Trophoblast cell (in vitro differentiated cells and primary cell): ENCODE results near the gene TOR2A.

ENCODE experiments used
- DNase-seq, 2 donors: peaks; one replicate each; pipeline ENCODE4 v3.0.0-alpha.2; 2016
- H2AFZ ChIP-seq: 2 replicates; pipeline ENCODE4 v1.6.1; 2013; ENCODE audit warnings: low read length, moderate library complexity, mild to moderate bottlenecking; ENCODE audit not compliant: insufficient read depth, poor library complexity
- H2AK5ac ChIP-seq: 2 replicates; pipeline ENCODE4 v1.6.1; 2013; ENCODE audit warnings: mild to moderate bottlenecking, low read length
- H2BK120ac ChIP-seq: 2 replicates; pipeline ENCODE4 v1.6.1; 2013; ENCODE audit warnings: low read length, mild to moderate bottlenecking, moderate library complexity; ENCODE audit not compliant: insufficient read depth, poor library complexity
- H2BK12ac ChIP-seq: 2 replicates; pipeline ENCODE4 v1.6.1; 2013; ENCODE audit warnings: mild to moderate bottlenecking, low read length, moderate library complexity
- H2BK5ac ChIP-seq: 2 replicates; pipeline ENCODE4 v1.6.1; 2013; ENCODE audit warnings: low read length, low read depth, moderate library complexity, mild to moderate bottlenecking; ENCODE audit not compliant: poor library complexity
- H3K14ac ChIP-seq: 2 replicates; pipeline ENCODE4 v1.6.1; 2013; ENCODE audit warnings: mild to moderate bottlenecking, low read length
- H3K18ac ChIP-seq: 2 replicates; pipeline ENCODE4 v1.6.1; 2013; ENCODE audit warnings: mild to moderate bottlenecking, low read length
- H3K23ac ChIP-seq: 2 replicates; pipeline ENCODE4 v1.6.1; 2013; ENCODE audit warnings: low read length
- H3K27ac ChIP-seq: 2 replicates; pipeline ENCODE4 v1.5.1; 2013; ENCODE audit warnings: low read depth, mild to moderate bottlenecking, inconsistent platforms, low read length, moderate library complexity
- H3K27me3 ChIP-seq: 2 replicates; pipeline ENCODE4 v1.6.1; 2013; ENCODE audit warnings: inconsistent platforms, mild to moderate bottlenecking, low read length, moderate library complexity; ENCODE audit not compliant: insufficient read depth
- H3K36me3 ChIP-seq, 2 experiments: 1 replicate in 1 of 2; 2 replicates in 1 of 2; pipeline ENCODE4 v1.6.1; 2013; ENCODE audit warnings: low read length in 2 of 2, mild to moderate bottlenecking in 2 of 2, moderate library complexity in 1 of 2; ENCODE audit not compliant: insufficient read depth in 2 of 2, control insufficient read depth in 1 of 2
- H3K4ac ChIP-seq: 2 replicates; pipeline ENCODE4 v1.6.1; 2013; ENCODE audit warnings: low read depth, mild to moderate bottlenecking, low read length, moderate library complexity
- H3K4me1 ChIP-seq, 2 experiments: 1 replicate in 1 of 2; 2 replicates in 1 of 2; pipeline ENCODE4 v1.6.1; 2013; ENCODE audit warnings: low read length in 2 of 2, mild to moderate bottlenecking in 2 of 2, moderate library complexity in 1 of 2; ENCODE audit not compliant: insufficient read depth in 2 of 2, control insufficient read depth in 1 of 2
- H3K4me2 ChIP-seq: 2 replicates; pipeline ENCODE4 v1.6.1; 2013; ENCODE audit warnings: inconsistent platforms, mild to moderate bottlenecking, low read length, moderate library complexity
- H3K4me3 ChIP-seq: 2 replicates; pipeline ENCODE4 v1.5.1; 2013; ENCODE audit warnings: mild to moderate bottlenecking, low read depth, low read length, inconsistent platforms
- H3K79me1 ChIP-seq: one replicate; pipeline ENCODE4 v1.6.1; 2013; ENCODE audit warnings: low read length
- H3K79me2 ChIP-seq: 2 replicates; pipeline ENCODE4 v1.6.1; 2013; ENCODE audit warnings: low read length, mild to moderate bottlenecking; ENCODE audit not compliant: control insufficient read depth, insufficient read depth, poor library complexity
- H3K9ac ChIP-seq: 2 replicates; pipeline ENCODE4 v1.6.1; 2013; ENCODE audit warnings: mild to moderate bottlenecking, low read length
- H3K9me3 ChIP-seq: 2 replicates; pipeline ENCODE4 v1.6.1; 2013; ENCODE audit warnings: low read depth, mild to moderate bottlenecking, control low read depth, inconsistent platforms, low read length; ENCODE audit not compliant: insufficient read depth
- H4K12ac ChIP-seq: 2 replicates; pipeline ENCODE4 v1.6.1; 2013; ENCODE audit warnings: low read depth, mild to moderate bottlenecking, low read length, moderate library complexity
- H4K8ac ChIP-seq: 2 replicates; pipeline ENCODE4 v1.6.1; 2013; ENCODE audit warnings: low read depth, mild to moderate bottlenecking, low read length, moderate library complexity
- H4K91ac ChIP-seq: one replicate; pipeline ENCODE4 v1.6.1; 2013; ENCODE audit warnings: low read depth, mild to moderate bottlenecking, low read length, moderate library complexity
- WGBS: extraction: QIAGEN DNeasy Blood & Tissue Kit; methylation state at CpG from one replicate; pipeline ENCODE4 v1.1.7; 2013; ENCODE audit warnings: missing lambda C conversion rate; ENCODE audit not compliant: insufficient read length, insufficient coverage; ENCODE audit errors: extremely low coverage; 5-methylcytosine and 5-hydroxymethylcytosine counted together

TOR2A gene

DNA sequence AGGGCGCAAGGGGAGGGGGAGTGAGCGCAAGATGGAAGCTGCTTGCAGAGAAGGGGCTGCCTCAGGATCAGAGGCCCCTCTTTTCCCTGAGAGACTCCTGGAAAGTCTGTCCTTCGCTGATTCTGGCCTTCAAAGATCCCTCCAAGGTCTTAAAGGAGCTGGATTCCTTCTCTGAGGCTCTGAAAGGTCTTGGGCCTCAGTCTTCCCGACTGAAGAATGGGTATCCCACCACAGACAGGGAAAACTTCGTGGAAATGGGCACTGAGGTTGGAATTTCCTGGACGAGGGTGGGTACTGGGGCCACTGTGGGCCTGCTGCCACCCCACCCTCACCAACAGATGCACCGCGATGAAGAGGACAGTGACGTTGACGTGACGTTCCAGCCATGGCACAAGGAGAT, 22.7 kb downstream of the TOR2A start:
- no peak overlapping the region for H2BK12ac ChIP-seq
- no CpG with 5 or more reads among the region's 11 CpGs for WGBS
- peaks cover 2% of the 10 kb centered on the region for H3K27me3 ChIP-seq
- DNase-seq, result no peak
- no peak overlapping the region for H3K4ac ChIP-seq
- H3K4me3 ChIP-seq, result no peak overlapping the region
- H4K91ac ChIP-seq, result no peak overlapping the region
- no peak overlapping the region for H3K18ac ChIP-seq
- no peak overlapping the region for H4K8ac ChIP-seq
- H3K9me3 ChIP-seq, result no peaks in the 10 kb centered on the region
- no peak overlapping the region for H2BK5ac ChIP-seq
- no peak overlapping the region for H3K14ac ChIP-seq
- H3K27ac ChIP-seq, result no peak overlapping the region
- no peaks in the 10 kb centered on the region for H3K79me2 ChIP-seq
- no peak overlapping the region for H4K12ac ChIP-seq
- H3K23ac ChIP-seq, result no peak overlapping the region
- H3K4me2 ChIP-seq, result no peak overlapping the region
- no peak overlapping the region for H2AK5ac ChIP-seq
- no peaks in the 10 kb centered on the region for H3K36me3 ChIP-seq
- H3K79me1 ChIP-seq, result no peaks in the 10 kb centered on the region
- no peak overlapping the region for H3K9ac ChIP-seq
- no peak overlapping the region for H2BK120ac ChIP-seq
- H3K4me1 ChIP-seq, result peaks cover 0 to 9% of the 10 kb centered on the region in 2 experiments
- H2AFZ ChIP-seq, result no peak overlapping the region

DNA sequence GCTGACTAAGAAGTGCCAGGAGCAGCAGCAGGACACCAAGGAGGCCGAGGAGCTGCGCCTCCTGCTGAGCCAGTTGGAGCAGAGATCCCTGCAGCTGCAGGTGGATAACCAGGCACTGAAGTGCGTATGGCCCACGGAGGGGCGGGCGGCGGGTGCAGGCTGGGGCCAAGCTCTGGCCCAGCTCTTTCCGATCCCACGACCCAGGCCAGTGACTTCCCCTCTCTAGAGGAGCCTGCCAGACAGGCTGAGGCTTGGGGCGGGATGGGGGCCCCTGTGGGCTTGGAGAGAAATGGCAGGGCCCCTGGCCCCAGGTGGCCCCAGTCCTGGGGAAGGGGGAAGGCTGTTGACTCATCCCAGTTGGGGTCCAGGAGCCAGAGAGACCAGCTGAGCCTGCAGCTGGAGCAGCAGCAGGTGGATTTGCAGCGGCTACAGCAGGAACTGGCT, 23.2 kb downstream of the TOR2A start:
- H3K4ac ChIP-seq, result no peak overlapping the region
- H3K79me2 ChIP-seq, result no peaks in the 10 kb centered on the region
- H4K91ac ChIP-seq, result no peak overlapping the region
- no peak overlapping the region for H4K12ac ChIP-seq
- no peaks in the 10 kb centered on the region for H3K79me1 ChIP-seq
- H3K14ac ChIP-seq, result no peak overlapping the region
- no CpG with 5 or more reads among the region's 11 CpGs for WGBS
- H3K27ac ChIP-seq, result no peak overlapping the region
- H2AK5ac ChIP-seq, result no peak overlapping the region
- no peak overlapping the region for H3K23ac ChIP-seq
- H3K36me3 ChIP-seq, result no peaks in the 10 kb centered on the region
- H3K4me3 ChIP-seq, result no peak overlapping the region
- no peaks in the 10 kb centered on the region for H3K9me3 ChIP-seq
- no peak for DNase-seq
- H3K4me2 ChIP-seq, result no peak overlapping the region
- peaks cover 2% of the 10 kb centered on the region for H3K27me3 ChIP-seq
- no peak overlapping the region for H3K18ac ChIP-seq
- no peak overlapping the region for H2BK12ac ChIP-seq
- H3K9ac ChIP-seq, result no peak overlapping the region
- H3K4me1 ChIP-seq, result peaks cover 0 to 12% of the 10 kb centered on the region in 2 experiments
- no peak overlapping the region for H4K8ac ChIP-seq
- no peak overlapping the region for H2BK5ac ChIP-seq
- H2BK120ac ChIP-seq, result no peak overlapping the region
- no peak overlapping the region for H2AFZ ChIP-seq

DNA sequence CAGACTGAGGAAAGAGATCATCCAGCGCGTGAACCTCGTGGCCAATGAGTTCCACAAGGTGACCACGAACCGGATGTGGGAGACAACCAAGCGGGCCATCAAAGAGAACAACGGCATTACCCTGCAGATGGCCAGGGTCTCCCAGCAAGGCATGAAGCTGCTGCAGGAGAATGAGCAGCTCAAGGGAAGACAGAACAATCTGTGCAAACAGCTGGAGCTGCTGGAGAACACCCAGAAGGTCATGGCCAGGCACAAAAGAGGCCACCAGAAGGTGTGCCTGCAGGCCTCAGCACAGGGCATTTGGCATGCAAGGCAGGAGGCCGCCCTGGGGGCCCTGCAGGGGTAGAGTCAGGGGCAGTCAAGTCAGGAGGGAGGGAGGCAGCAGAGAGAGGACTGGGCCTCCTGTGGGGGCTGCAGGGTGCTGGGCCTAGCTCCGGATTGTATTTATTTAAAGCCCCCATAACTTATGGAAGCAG, 23.8 kb downstream of the TOR2A start:
- Histone ChIP-seq H2AFZ (no peak overlapping the region), H4K91ac (no peak overlapping the region), H3K27me3 (peaks cover 2% of the 10 kb centered on the region), H3K9me3 (no peaks in the 10 kb centered on the region), H3K4me1 (peaks cover 0 to 13% of the 10 kb centered on the region in 2 experiments), H3K23ac (no peak overlapping the region), H2BK5ac (no peak overlapping the region), H3K27ac (no peak overlapping the region), H2BK12ac (no peak overlapping the region), H3K4me3 (no peak overlapping the region), H2AK5ac (no peak overlapping the region), H3K9ac (no peak overlapping the region), H3K79me2 (no peaks in the 10 kb centered on the region), H4K8ac (no peak overlapping the region), H3K18ac (no peak overlapping the region), H3K4me2 (no peak overlapping the region), H3K36me3 (no peaks in the 10 kb centered on the region), H4K12ac (no peak overlapping the region), H3K79me1 (no peaks in the 10 kb centered on the region), H2BK120ac (no peak overlapping the region), H3K4ac (no peak overlapping the region), H3K14ac (no peak overlapping the region)
- DNase-seq, result no peak
- WGBS, result no CpG with 5 or more reads among the region's 9 CpGs

DNA sequence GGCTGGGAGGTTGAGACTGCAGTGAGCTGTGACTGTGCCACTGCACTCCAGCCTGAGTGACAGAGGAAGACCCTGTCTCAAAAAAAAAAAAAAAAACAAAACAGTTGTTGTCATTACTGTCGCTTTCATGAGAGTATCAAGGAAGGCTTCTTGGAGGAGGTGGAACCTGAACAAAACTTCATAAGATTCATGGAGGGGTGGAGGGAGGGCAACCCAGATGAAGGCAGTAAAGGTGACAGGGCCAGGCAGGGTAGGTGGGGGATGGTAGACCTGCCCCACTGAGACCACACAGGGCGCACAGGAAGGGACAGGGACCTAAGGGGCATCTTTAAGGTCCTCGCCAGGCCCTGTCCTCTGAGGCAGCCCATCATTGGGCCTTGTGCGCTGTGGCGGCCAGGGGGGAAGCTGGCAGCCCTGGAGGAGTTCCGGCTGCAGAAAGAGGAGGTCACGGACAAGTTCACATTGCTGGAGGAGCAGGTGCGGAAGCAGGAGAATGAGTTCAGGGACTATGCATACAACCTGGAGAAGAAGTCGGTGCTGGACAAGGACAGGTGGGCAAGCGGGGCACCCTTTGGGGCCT, 24.8 kb downstream of the TOR2A start:
- H3K36me3 ChIP-seq, result no peaks in the 10 kb centered on the region

More for the DNA sequence above, 24.8 kb downstream of the TOR2A start:
- no peak overlapping the region for H3K4me3 ChIP-seq
- no peak overlapping the region for H2AK5ac ChIP-seq
- H3K4me2 ChIP-seq, result no peak overlapping the region
- H2BK12ac ChIP-seq, result no peak overlapping the region
- no peak overlapping the region for H2BK120ac ChIP-seq
- no peak overlapping the region for H4K8ac ChIP-seq
- H3K27ac ChIP-seq, result no peak overlapping the region
- H3K9me3 ChIP-seq, result no peaks in the 10 kb centered on the region
- no peak overlapping the region for H3K14ac ChIP-seq
- H2AFZ ChIP-seq, result no peak overlapping the region
- peaks cover 0 to 10% of the 10 kb centered on the region in 2 experiments for H3K4me1 ChIP-seq
- H4K12ac ChIP-seq, result no peak overlapping the region
- no peak overlapping the region for H3K4ac ChIP-seq
- no peak overlapping the region for H4K91ac ChIP-seq
- no peak overlapping the region for H3K18ac ChIP-seq
- peaks cover 2% of the 10 kb centered on the region for H3K27me3 ChIP-seq
- H2BK5ac ChIP-seq, result no peak overlapping the region
- no CpG with 5 or more reads among the region's 10 CpGs for WGBS
- no peaks in the 10 kb centered on the region for H3K79me2 ChIP-seq
- H3K23ac ChIP-seq, result no peak overlapping the region
- H3K79me1 ChIP-seq, result no peaks in the 10 kb centered on the region
- DNase-seq, result no peak
- H3K9ac ChIP-seq, result no peak overlapping the region
